Measurements from ENCODE around the gene TDRD15.

DNA sequence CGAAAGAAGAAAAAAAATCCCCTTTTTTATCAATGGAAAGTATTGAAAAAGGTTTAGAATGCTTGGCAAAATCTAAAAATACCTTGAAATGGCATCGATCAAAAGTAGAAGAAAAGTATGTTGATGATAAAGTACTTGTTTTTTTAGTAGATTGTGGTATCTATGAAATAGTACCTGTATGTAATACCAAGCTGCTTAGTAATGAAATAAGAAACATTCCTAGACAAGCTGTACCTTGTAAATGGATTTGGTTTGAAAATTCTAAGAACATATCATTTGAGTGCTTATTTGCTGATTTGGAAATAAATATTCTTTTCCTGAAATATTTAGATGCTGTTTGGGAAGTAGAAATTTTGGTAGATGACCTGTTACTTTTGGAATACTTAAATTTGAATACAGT lies 18.4 kb downstream of the TDRD15 start:
- TF ChIP-seq POLR2A (IDR thresholded peaks at IDR 0.05) = no peak
- TF ChIP-seq, protein P1, sequence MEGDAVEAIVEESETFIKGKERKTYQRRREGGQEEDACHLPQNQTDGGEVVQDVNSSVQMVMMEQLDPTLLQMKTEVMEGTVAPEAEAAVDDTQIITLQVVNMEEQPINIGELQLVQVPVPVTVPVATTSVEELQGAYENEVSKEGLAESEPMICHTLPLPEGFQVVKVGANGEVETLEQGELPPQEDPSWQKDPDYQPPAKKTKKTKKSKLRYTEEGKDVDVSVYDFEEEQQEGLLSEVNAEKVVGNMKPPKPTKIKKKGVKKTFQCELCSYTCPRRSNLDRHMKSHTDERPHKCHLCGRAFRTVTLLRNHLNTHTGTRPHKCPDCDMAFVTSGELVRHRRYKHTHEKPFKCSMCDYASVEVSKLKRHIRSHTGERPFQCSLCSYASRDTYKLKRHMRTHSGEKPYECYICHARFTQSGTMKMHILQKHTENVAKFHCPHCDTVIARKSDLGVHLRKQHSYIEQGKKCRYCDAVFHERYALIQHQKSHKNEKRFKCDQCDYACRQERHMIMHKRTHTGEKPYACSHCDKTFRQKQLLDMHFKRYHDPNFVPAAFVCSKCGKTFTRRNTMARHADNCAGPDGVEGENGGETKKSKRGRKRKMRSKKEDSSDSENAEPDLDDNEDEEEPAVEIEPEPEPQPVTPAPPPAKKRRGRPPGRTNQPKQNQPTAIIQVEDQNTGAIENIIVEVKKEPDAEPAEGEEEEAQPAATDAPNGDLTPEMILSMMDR (IDR thresholded peaks at IDR 0.05) = no peak

Measured in thyroid gland (tissue), 4 donors.